Urothelium cell line (cell line): ENCODE measurements around the gene FLAD1.
"Not testable (repeated sequence)": the region's sequence is repeated elsewhere in the genome, so short reads cannot be mapped to it uniquely, and the experiment has no call there.

Source experiments
- DNase-seq: peaks from one replicate; pipeline ENCODE4 v3.0.0; 2011; ENCODE audit warnings: low spot score, mixed read lengths
- FAIRE-seq: peaks from 2 replicates; lab custom pipeline; 2011; peaks lifted over from hg19 to GRCh38; lab: Jason Lieb, UNC

Gene FLAD1

GRCh38 chr1:154988058-154988954 is 5.2 kb downstream of the FLAD1 start:
- DNase-seq = no peak
- no peak for FAIRE-seq

- FAIRE-seq = no peak
- DNase-seq = no peak
Measured at GRCh38 chr1:154989195-154989860, 6.2 kb downstream of the FLAD1 start.

GRCh38 chr1:154990276-154990675 is 7.1 kb downstream of the FLAD1 start:
- FAIRE-seq = no peak
- no peak for DNase-seq

GRCh38 chr1:154992721-154993571 is 9.8 kb downstream of the FLAD1 start:
- FAIRE-seq (no peak), DNase-seq (no peak)

- DNase-seq (no peak), FAIRE-seq (no peak)
Measured at GRCh38 chr1:154993572-154994268, 10.6 kb downstream of the FLAD1 start, which contains the start of gene LENEP. LENEP (plus strand) TSS chr1:154993586; CDS start chr1:154993608, 22 bp downstream.

- FAIRE-seq (no peak), DNase-seq (no peak)
Measured at GRCh38 chr1:154994269-154994587, 11.1 kb downstream of the FLAD1 start.

- DNase-seq = no peak
- no peak for FAIRE-seq
Measured at GRCh38 chr1:154994591-154994990, 11.4 kb downstream of the FLAD1 start.

- not testable (repeated sequence) for FAIRE-seq
Measured at GRCh38 chr1:154995301-154995983, 12.3 kb downstream of the FLAD1 start.

GRCh38 chr1:154996966-154997701 is 14.0 kb downstream of the FLAD1 start:
- FAIRE-seq (no peak), DNase-seq (no peak)

More at GRCh38 chr1:154995301-154995983, 12.3 kb downstream of the FLAD1 start:
- DNase-seq = peak; percentile 54

GRCh38 chr1:154998201-154998780 is 15.1 kb downstream of the FLAD1 start:
- no peak for DNase-seq

GRCh38 chr1:154998818-154999570 is 15.8 kb downstream of the FLAD1 start:
- FAIRE-seq = no peak
- DNase-seq = peak; percentile 67

More at GRCh38 chr1:154998201-154998780, 15.1 kb downstream of the FLAD1 start:
- FAIRE-seq = no peak

GRCh38 chr1:154999571-155000410 is 16.6 kb downstream of the FLAD1 start:
- FAIRE-seq (no peak), DNase-seq (no peak)

- FAIRE-seq (no peak), DNase-seq (peak; percentile 56)
Measured at GRCh38 chr1:155000411-155000725, 17.2 kb downstream of the FLAD1 start.

- DNase-seq = peak; percentile 86
- FAIRE-seq = no peak
Measured at GRCh38 chr1:155000726-155001424, 17.7 kb downstream of the FLAD1 start.

- DNase-seq = no peak
- no peak for FAIRE-seq
Measured at GRCh38 chr1:155001425-155001674, 18.2 kb downstream of the FLAD1 start.

- DNase-seq (peak; percentile 99), FAIRE-seq (peak; percentile 86)
Measured at GRCh38 chr1:155001675-155002463, 18.7 kb downstream of the FLAD1 start.
